ENCODE results near the gene DHRSX.

DHRSX gene

GRCh38 chrX:2231570-2232192 lies 269.1 kb downstream of the DHRSX start:
- ChIA-PET POLR2A (no interaction called here), CTCF (no interaction called here)
- H3K9me3 ChIP-seq (ENCODE audit: control insufficient read depth, insufficient read depth, low read depth, low read length), result no peaks in the 10 kb centered on the region; the same call in 1 of the 2 replicates
- no peak overlapping the region for H3K4me3 ChIP-seq (ENCODE audit: low read depth, low read length)
- H3K36me3 ChIP-seq (ENCODE audit: control insufficient read depth in 2 of 2, insufficient read depth in 1 of 2, low read length in 2 of 2), result peaks cover 0 to 6% of the 10 kb centered on the region in 2 experiments; a peak in 2 of 3 replicates
- TF ChIP-seq ZBTB20 (tag by site-specific recombination; IDR thresholded peaks at IDR 0.05) (no peak), ZNF544 (tag by site-specific recombination; IDR thresholded peaks at IDR 0.05) (no peak), ZNF280C (tag by site-specific recombination; IDR thresholded peaks at IDR 0.05) (no peak), ZNF513 (tag by site-specific recombination; IDR thresholded peaks at IDR 0.05) (peak; percentile 34; the same call in 1 of the 2 replicates), GLI4 (tag by site-specific recombination; IDR thresholded peaks at IDR 0.05) (no peak), PRDM1 (tag by site-specific recombination; IDR thresholded peaks at IDR 0.05) (peak; percentile 90), ZNF169 (tag by site-specific recombination; IDR thresholded peaks at IDR 0.05) (no peak), ZNF366 (tag by site-specific recombination; conservative IDR thresholded peaks at IDR 0.05) (peak; percentile 61; the same call in 1 of the 2 replicates), ZNF518A (tag by site-specific recombination; conservative IDR thresholded peaks at IDR 0.05; ENCODE audit: low read depth) (no peak), ZNF248 (tag by site-specific recombination; IDR thresholded peaks at IDR 0.05) (no peak)
- no peak overlapping the region for H3K27ac ChIP-seq (ENCODE audit: extremely low read depth, low read depth, low read length)
- H3K4me1 ChIP-seq (ENCODE audit: control insufficient read depth, insufficient read depth, low read length), result no peaks in the 10 kb centered on the region

- H3K4me3 ChIP-seq (ENCODE audit: low read depth, low read length), result no peak overlapping the region
- TF ChIP-seq ZNF658 (tag by site-specific recombination; IDR thresholded peaks at IDR 0.05) (no peak), ZNF548 (tag by site-specific recombination; IDR thresholded peaks at IDR 0.05) (no peak), ZNF2 (tag by site-specific recombination; IDR thresholded peaks at IDR 0.05) (no peak), ZNF398 (tag by site-specific recombination; IDR thresholded peaks at IDR 0.05) (no peak), ZNF10 (tag by site-specific recombination; IDR thresholded peaks at IDR 0.05) (peak; percentile 98), ZNF544 (tag by site-specific recombination; IDR thresholded peaks at IDR 0.05) (no peak)
- peaks cover 0 to 6% of the 10 kb centered on the region in 2 experiments; a peak in 2 of 3 replicates for H3K36me3 ChIP-seq (ENCODE audit: control insufficient read depth in 2 of 2, insufficient read depth in 1 of 2, low read length in 2 of 2)
These were observed 270.3 kb downstream of the DHRSX start for GRCh38 chrX:2230457-2230856.

More at GRCh38 chrX:2230457-2230856, 270.3 kb downstream of the DHRSX start:
- Histone ChIP-seq H3K27ac (ENCODE audit: extremely low read depth, low read depth, low read length) (no peak overlapping the region), H3K4me1 (ENCODE audit: control insufficient read depth, insufficient read depth, low read length) (no peaks in the 10 kb centered on the region), H3K9me3 (ENCODE audit: control insufficient read depth, insufficient read depth, low read depth, low read length) (no peaks in the 10 kb centered on the region; the same call in 1 of the 2 replicates)
- ChIA-PET POLR2A (no interaction called here), CTCF (no interaction called here)

All from HEK293 (cell line).